Omental fat pad (tissue), 4 donors: Measurements from ENCODE around the gene UBE4B. TPM values are rescaled to one million over a fixed set of nuclear protein-coding genes. Genes with fewer than 3 reads are reported as not detected.

Experiments
- ATAC-seq: fragments of 150-250 bp; one replicate; pipeline ENCODE4 v1.9.1; 2016; ENCODE audit warnings: mild to moderate bottlenecking, moderate library complexity; ENCODE audit not compliant: low FRiP score
- DNase-seq: peaks from one replicate; pipeline ENCODE4 v3.0.0-alpha.2; 2019; ENCODE audit warnings: low spot score
- CTCF ChIP-seq, 3 donors: fragments of 450-650 bp; IDR thresholded peaks; one replicate each; pipeline ENCODE4 v1.5.1; 2016 to 2017; ENCODE audit warnings: antibody characterized with exemption in 3 of 3, mild to moderate bottlenecking in 3 of 3, moderate library complexity in 2 of 3
- total RNA-seq, 4 donors: library from RNA; depleted of rRNA; stranded (reverse); fragments of >200 nt; gene quantifications; one replicate each; pipeline ENCODE4 v1.1.0, GENCODE V29; 2016

Gene UBE4B
- total RNA-seq, 4 donors from 2014 or later, result 33.3 to 58.4 (median 46.1) TPM

- DNase-seq (no peak), ATAC-seq (no peak)
- no peak for TF ChIP-seq CTCF (IDR thresholded peaks at IDR 0.05)
These were observed 82.0 kb downstream of the UBE4B start for GRCh38 chr1:10114746-10115145.

- DNase-seq (no peak), ATAC-seq (no peak)
- TF ChIP-seq CTCF (IDR thresholded peaks at IDR 0.05), result no peak
These were observed 84.4 kb downstream of the UBE4B start for GRCh38 chr1:10117132-10117531.

- no peak for ATAC-seq
- no peak for TF ChIP-seq CTCF (IDR thresholded peaks at IDR 0.05)
- DNase-seq, result no peak
These were observed 85.1 kb downstream of the UBE4B start for GRCh38 chr1:10117865-10118264.

- no peak for TF ChIP-seq CTCF (IDR thresholded peaks at IDR 0.05)
- ATAC-seq, result no peak
- DNase-seq, result no peak
These were observed 88.9 kb downstream of the UBE4B start for GRCh38 chr1:10121688-10122087.

- DNase-seq (no peak), ATAC-seq (no peak)
- no peak for TF ChIP-seq CTCF (IDR thresholded peaks at IDR 0.05)
These were observed 90.2 kb downstream of the UBE4B start for GRCh38 chr1:10122926-10123325.

- ATAC-seq, result no peak
- DNase-seq, result no peak
- TF ChIP-seq CTCF (IDR thresholded peaks at IDR 0.05), result no peak
These were observed 95.5 kb downstream of the UBE4B start for GRCh38 chr1:10128101-10128765.

- DNase-seq, result no peak
- no peak for ATAC-seq
- no peak for TF ChIP-seq CTCF (IDR thresholded peaks at IDR 0.05)
These were observed 99.6 kb downstream of the UBE4B start for GRCh38 chr1:10132316-10132715.
